ENCODE data around the gene ASCC1. TPM values are rescaled to one million over a fixed set of nuclear protein-coding genes. Genes with fewer than 3 reads are reported as not detected.
A peak's percentile ranks its signal among the peaks of the same experiment; 100 is the strongest.

The ASCC1 gene
- total RNA-seq, 1 donor from 2014 or later, result 33.5 TPM

DNA sequence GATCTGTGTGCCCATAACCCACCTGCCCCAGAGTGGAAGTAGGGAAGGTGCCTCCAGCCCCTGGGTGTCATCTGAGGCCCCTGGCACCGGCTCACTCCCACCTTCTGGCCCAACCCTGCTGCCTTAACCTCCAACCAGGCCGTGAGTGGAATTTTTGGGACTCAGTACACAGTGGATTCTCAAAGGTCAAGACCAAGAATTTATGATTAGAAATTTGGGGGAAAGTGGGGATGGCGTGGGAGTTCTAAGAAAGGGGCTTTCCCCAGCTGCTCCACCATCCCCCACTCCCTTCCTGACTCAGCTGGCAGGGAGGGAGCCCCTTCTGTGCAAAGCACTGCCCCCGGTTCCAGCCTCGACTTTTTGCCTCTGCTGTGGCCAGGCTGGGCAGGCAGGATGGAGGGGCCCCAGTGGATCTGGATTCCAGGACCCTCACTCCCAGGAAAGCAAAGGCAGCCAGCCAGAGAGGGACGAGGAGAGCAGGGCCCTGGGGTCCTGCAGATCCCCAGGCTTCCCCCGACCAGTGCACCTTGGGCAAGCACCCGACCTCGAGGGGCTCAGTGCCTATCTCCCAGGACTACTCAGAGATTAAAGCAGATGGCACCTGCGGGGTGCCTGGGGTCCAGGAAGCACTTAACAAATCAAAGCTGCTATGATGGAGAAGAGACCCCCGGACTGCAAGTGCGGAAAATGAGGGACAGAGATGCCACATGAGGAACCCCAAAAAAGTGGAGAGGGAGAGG lies 140.5 kb downstream of the ASCC1 start:
- no peak for DNase-seq (ENCODE audit: low spot score)
- Mint-ChIP-seq H3K9me3 (no peaks in the 10 kb centered on the region), H3K27ac (peak overlapping the region; percentile 63), H3K36me3 (ENCODE audit: low read depth) (peaks cover 30% of the 10 kb centered on the region), H3K27me3 (ENCODE audit: insufficient read depth) (no peaks in the 10 kb centered on the region), H3K4me3 (no peak overlapping the region), H3K4me1 (ENCODE audit: low read depth) (peaks cover 58% of the 10 kb centered on the region)
- intact Hi-C loops (cut with micrococcal nuclease), result loop anchor here (10.0 kb wide), 1 partner anchor 1671 kb away; the partner anchor contains the start of gene EIF4EBP2

GRCh38 chr10:72074574-72075375 lies 141.3 kb downstream of the ASCC1 start:
- H3K9me3 Mint-ChIP-seq, result no peaks in the 10 kb centered on the region
- intact Hi-C loops (cut with micrococcal nuclease), result loop anchor here (10.0 kb wide), 1 partner anchor 1670 kb away; the partner anchor contains the start of gene EIF4EBP2
- H3K27ac Mint-ChIP-seq, result peak overlapping the region; percentile 61
- H3K36me3 Mint-ChIP-seq (ENCODE audit: low read depth), result peaks cover 34% of the 10 kb centered on the region
- no peak for DNase-seq (ENCODE audit: low spot score)
- H3K4me1 Mint-ChIP-seq (ENCODE audit: low read depth), result peaks cover 52% of the 10 kb centered on the region
- H3K4me3 Mint-ChIP-seq, result no peak overlapping the region
- no peaks in the 10 kb centered on the region for H3K27me3 Mint-ChIP-seq (ENCODE audit: insufficient read depth)

DNA sequence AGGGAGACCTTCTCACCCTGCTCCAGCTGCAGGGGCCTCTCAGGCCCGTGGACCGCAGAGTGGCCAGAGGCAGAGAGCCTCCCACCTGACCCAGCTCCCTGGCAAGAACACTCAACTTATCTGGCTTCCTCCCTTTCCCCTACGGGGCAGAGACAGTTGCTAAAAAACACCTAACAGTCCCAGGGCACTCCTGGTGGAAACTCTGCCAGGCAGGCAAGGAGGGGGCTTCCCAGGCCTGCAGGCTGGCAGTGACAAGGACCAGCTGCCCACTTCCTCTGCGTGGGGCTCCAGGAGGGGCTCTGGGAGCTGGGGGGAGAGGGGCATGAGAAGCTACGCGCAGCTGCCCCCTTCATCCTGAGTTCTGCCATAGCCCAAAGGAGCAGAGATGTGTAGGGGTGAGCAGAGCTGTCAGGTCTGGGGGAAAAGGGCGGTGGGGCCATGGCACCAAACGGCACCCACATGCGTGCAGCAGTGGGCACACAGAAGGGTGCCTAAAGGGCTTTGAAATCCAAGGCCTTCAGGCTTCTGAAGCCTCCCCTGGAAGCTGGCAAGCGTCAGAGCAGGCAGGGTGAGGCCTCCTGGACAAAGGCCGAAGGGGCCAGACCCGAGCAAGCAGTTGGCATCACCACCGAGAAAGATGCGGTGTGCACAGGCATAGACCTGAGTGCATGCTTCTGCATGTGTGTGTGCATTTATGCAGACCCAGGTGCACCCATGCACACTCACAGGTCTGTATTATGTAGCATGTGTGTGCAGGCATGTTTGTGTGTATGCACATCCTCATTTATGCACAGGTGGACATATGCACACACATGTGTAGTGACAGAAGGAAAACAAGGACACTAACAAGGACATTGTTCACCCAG lies 142.1 kb downstream of the ASCC1 start:
- Mint-ChIP-seq H3K27me3 (ENCODE audit: insufficient read depth) (no peaks in the 10 kb centered on the region), H3K4me3 (no peak overlapping the region), H3K9me3 (no peaks in the 10 kb centered on the region), H3K27ac (no peak overlapping the region), H3K36me3 (ENCODE audit: low read depth) (peaks cover 40% of the 10 kb centered on the region), H3K4me1 (ENCODE audit: low read depth) (peaks cover 45% of the 10 kb centered on the region)
- intact Hi-C loops (cut with micrococcal nuclease), result loop anchor here (10.0 kb wide), 1 partner anchor 1669 kb away; the partner anchor contains the start of gene EIF4EBP2
- DNase-seq (ENCODE audit: low spot score), result no peak

- no peaks in the 10 kb centered on the region for H3K27me3 Mint-ChIP-seq (ENCODE audit: insufficient read depth)
- DNase-seq (ENCODE audit: low spot score), result no peak
- intact Hi-C loops (cut with micrococcal nuclease), result loop anchor here (10.0 kb wide), 1 partner anchor 1668 kb away; the partner anchor contains the start of gene EIF4EBP2
- H3K36me3 Mint-ChIP-seq (ENCODE audit: low read depth), result peaks cover 37% of the 10 kb centered on the region
- H3K4me1 Mint-ChIP-seq (ENCODE audit: low read depth), result peaks cover 35% of the 10 kb centered on the region
- no peak overlapping the region for H3K4me3 Mint-ChIP-seq
- H3K27ac Mint-ChIP-seq, result peak overlapping the region; percentile 40
- no peaks in the 10 kb centered on the region for H3K9me3 Mint-ChIP-seq
Measured at GRCh38 chr10:72072639-72073038, 143.4 kb downstream of the ASCC1 start.

DNA sequence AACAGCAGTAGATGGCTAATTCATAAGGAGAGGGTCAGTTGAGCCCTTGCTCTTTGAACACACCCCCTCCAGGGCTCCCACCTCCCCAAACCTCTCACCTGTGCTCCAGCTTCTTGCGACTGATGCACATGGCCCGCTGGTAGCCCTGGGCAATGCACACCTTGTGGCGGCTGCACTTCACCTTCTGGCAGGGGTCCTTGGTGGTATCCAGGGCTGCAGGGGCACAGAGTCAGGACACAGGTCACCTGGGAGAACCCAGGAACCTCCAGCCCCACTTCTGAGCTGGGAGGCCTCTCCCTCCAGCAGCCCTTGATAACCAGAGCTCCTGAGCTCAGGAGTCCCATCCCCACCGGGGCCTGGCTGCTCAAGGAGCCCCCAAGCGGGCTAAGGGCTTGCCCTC lies 144.0 kb downstream of the ASCC1 start:
- no peaks in the 10 kb centered on the region for H3K9me3 Mint-ChIP-seq
- H3K27me3 Mint-ChIP-seq (ENCODE audit: insufficient read depth), result no peaks in the 10 kb centered on the region
- peak overlapping the region; percentile 40 for H3K27ac Mint-ChIP-seq
- H3K4me3 Mint-ChIP-seq, result no peak overlapping the region
- H3K36me3 Mint-ChIP-seq (ENCODE audit: low read depth), result peaks cover 40% of the 10 kb centered on the region
- intact Hi-C loops (cut with micrococcal nuclease), result loop anchor here (10.0 kb wide), 1 partner anchor 1667 kb away; the partner anchor contains the start of gene EIF4EBP2
- DNase-seq (ENCODE audit: low spot score), result no peak
- peaks cover 29% of the 10 kb centered on the region for H3K4me1 Mint-ChIP-seq (ENCODE audit: low read depth)

DNA sequence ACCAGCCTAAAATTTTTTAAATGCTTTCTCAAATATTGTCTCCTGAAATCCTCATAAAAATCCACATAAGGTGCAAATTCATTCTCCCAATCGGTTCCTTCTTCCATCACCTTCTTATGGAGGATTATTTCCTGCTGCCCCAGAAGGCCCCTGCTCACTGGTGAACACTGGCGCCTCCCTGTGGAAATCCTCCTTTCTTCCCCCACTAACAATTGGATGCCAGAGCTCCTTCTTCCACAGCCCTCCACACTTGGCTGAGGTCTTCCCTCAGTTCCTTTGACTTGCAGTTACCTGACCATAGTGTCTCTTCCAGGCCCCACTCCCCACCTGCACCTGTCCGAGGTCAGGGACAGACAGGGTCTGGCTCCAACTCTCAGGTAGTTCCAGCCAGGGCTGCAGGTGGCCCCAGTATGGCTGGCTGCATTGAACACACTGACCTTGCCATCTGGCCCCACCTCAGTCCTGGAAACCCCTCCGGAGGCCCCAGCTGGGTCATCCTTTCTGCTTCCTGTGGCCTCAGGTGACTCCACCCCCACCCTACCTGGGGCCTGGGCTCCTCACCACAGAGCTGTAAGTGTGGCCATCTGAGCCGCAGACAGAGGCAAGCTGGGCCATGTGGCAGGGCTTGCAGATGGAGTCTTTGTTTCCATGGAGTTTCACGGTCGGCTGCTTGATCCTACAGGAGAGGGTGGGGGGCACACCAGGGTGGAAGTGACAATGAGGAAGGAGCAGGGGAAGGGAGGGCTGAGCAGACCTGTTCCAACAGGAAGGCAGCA lies 146.1 kb downstream of the ASCC1 start:
- no peaks in the 10 kb centered on the region for H3K9me3 Mint-ChIP-seq
- DNase-seq (ENCODE audit: low spot score), result no peak
- no peak overlapping the region for H3K4me3 Mint-ChIP-seq
- no peak overlapping the region for H3K27ac Mint-ChIP-seq
- peaks cover 11% of the 10 kb centered on the region for H3K4me1 Mint-ChIP-seq (ENCODE audit: low read depth)
- intact Hi-C loops (cut with micrococcal nuclease), result loop anchor here (10.0 kb wide), 1 partner anchor 1665 kb away; the partner anchor contains the start of gene EIF4EBP2
- peaks cover 50% of the 10 kb centered on the region for H3K36me3 Mint-ChIP-seq (ENCODE audit: low read depth)
- no peaks in the 10 kb centered on the region for H3K27me3 Mint-ChIP-seq (ENCODE audit: insufficient read depth)

GRCh38 chr10:72068901-72069446 lies 147.1 kb downstream of the ASCC1 start:
- intact Hi-C loops (cut with micrococcal nuclease), result no loop called here
- Mint-ChIP-seq H3K4me3 (no peak overlapping the region), H3K4me1 (ENCODE audit: low read depth) (peaks cover 11% of the 10 kb centered on the region), H3K27me3 (ENCODE audit: insufficient read depth) (no peaks in the 10 kb centered on the region), H3K36me3 (ENCODE audit: low read depth) (peaks cover 52% of the 10 kb centered on the region), H3K9me3 (no peaks in the 10 kb centered on the region), H3K27ac (peak overlapping the region; percentile 22)
- DNase-seq (ENCODE audit: low spot score), result no peak

GRCh38 chr10:72068126-72068765 lies 147.8 kb downstream of the ASCC1 start:
- intact Hi-C loops (cut with micrococcal nuclease), result no loop called here
- H3K27ac Mint-ChIP-seq, result peak overlapping the region; percentile 22
- peaks cover 57% of the 10 kb centered on the region for H3K36me3 Mint-ChIP-seq (ENCODE audit: low read depth)
- peaks cover 11% of the 10 kb centered on the region for H3K4me1 Mint-ChIP-seq (ENCODE audit: low read depth)
- H3K9me3 Mint-ChIP-seq, result no peaks in the 10 kb centered on the region
- H3K27me3 Mint-ChIP-seq (ENCODE audit: insufficient read depth), result no peaks in the 10 kb centered on the region
- DNase-seq (ENCODE audit: low spot score), result no peak
- H3K4me3 Mint-ChIP-seq, result no peak overlapping the region

DNA sequence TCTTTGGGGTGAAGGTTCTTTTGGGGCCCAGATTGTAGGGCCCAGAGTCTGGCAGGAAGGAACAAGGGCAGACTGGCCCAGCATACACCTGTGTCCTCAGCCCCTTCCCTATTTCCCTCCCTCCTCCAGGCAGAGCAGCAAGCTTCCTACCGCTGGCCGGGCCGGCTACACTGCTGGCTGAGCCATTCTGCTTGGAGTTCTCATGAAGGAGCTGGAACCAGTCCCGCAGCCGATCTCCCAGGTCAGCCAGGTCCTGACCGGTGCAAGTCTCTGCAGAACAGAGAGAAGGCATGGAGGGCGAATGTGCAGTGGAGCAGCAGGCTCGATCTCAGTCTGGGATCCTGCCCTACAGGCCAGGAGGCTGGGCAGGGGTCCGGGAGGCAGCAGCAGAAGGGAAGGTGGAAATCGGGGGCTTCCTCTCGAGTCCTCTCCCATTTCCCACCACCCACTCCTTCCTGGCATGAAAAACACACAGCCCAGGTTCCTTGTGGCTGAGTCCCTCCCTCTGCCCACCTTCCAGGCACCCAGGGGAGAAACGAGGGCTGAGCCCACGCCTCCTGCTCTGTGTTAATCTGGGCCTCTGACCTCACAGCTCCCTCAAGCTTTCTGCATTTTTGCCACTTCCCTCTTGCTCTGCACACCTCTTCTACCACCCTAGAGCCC lies 148.5 kb downstream of the ASCC1 start:
- H3K27ac Mint-ChIP-seq, result no peak overlapping the region
- no peaks in the 10 kb centered on the region for H3K9me3 Mint-ChIP-seq
- H3K4me3 Mint-ChIP-seq, result no peak overlapping the region

DNA sequence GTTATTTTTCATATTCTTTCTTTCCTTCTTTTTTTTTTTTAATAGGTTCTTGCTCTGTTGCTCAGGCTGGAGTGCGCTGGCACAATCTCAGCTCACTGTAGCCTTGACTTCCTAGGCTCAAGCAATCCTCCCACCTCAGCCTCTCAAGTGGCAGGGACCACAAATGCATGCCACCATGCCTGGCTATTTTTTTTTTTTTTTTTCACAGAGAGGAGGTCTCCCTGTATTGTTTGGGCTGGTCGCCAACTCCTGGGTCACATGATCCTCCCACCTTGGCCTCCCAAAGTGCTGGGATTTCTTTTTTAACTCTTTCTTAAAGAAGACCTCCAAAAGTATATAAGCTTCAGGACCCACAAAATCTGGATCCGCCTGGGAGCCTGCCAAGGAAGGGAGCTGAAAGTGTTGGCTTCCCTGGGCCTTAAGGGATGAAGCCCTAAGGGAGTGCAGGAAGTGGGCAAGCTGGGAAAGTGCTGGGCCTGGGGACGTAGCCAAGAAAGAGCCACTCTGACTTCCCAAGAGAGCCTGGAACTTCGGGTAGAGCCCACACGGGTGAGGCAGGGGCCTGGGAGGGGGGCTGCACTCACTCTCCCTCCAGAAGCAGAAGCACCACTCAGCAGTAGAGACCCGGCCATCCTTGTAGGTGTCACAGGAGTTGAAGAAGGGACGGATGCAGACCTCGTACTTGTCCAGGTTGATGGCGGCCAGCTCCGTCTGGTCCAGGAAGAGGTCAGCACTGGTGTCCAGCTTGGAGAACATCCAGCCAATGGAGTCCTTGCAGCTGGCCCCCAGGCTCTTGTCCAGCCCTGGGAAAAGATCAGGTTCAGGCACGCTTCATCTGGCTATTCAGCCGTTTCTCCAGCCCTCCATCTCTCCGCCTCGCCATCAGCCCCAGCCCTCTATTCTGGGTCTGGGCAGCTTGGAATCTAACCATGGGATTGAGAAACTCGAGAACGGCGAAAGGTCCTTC lies 149.5 kb downstream of the ASCC1 start:
- H3K36me3 Mint-ChIP-seq (ENCODE audit: low read depth), result peaks cover 53% of the 10 kb centered on the region
- H3K9me3 Mint-ChIP-seq, result no peaks in the 10 kb centered on the region
- H3K27me3 Mint-ChIP-seq (ENCODE audit: insufficient read depth), result no peaks in the 10 kb centered on the region
- intact Hi-C loops (cut with micrococcal nuclease), result no loop called here
- no peak overlapping the region for H3K4me3 Mint-ChIP-seq
- DNase-seq (ENCODE audit: low spot score), result no peak
- H3K27ac Mint-ChIP-seq, result no peak overlapping the region
- peaks cover 5% of the 10 kb centered on the region for H3K4me1 Mint-ChIP-seq (ENCODE audit: low read depth)

More for the DNA sequence above, 148.5 kb downstream of the ASCC1 start:
- Mint-ChIP-seq H3K36me3 (ENCODE audit: low read depth) (peaks cover 53% of the 10 kb centered on the region), H3K4me1 (ENCODE audit: low read depth) (peaks cover 9% of the 10 kb centered on the region), H3K27me3 (ENCODE audit: insufficient read depth) (no peaks in the 10 kb centered on the region)
- intact Hi-C loops (cut with micrococcal nuclease), result no loop called here
- no peak for DNase-seq (ENCODE audit: low spot score)

All from activated T-helper 1 cell treated with anti-CD3 and anti-CD28 coated beads, Interleukin-12 subunit alpha, Interleukin-12 subunit beta, Interleukin-2, Interleukin-4 antibody, amounts not matched to agents 30 ng/mL and 10 ng/mL and 1 ng/mL, durations not matched to agents 14 hours and 24 hours and 36 hours (primary cell).